CD4-positive, alpha-beta T cell treated with Interleukin-6 at 100 ng/mL for 8 hours (primary cell): ENCODE results near the gene UTS2R.

Source experiments
- DNase-seq: peaks from one replicate; pipeline ENCODE4 v3.0.0-alpha.2; 2020; ENCODE audit warnings: mixed read lengths, low spot score

The UTS2R gene

DNA sequence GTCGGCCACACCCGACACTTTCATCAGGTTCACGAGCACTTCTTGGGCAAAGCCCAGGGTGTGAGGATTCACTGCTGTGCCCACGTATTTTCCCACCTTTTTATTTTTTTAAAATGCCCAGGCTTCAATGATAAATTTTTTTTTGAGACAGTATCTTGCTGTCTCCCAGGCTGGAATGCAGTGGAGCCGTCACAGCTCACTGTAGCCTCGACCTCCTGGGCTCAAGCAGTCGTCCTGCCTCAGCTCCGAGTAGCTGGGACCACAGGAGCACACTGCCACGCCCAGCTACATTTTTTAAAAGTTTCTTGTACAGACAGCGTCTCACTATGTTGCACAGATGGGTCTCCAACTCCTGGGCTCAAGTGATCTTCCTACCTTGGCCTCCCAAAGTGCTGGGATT lies 17.8 kb downstream of the UTS2R start:
- no peak for DNase-seq

DNA sequence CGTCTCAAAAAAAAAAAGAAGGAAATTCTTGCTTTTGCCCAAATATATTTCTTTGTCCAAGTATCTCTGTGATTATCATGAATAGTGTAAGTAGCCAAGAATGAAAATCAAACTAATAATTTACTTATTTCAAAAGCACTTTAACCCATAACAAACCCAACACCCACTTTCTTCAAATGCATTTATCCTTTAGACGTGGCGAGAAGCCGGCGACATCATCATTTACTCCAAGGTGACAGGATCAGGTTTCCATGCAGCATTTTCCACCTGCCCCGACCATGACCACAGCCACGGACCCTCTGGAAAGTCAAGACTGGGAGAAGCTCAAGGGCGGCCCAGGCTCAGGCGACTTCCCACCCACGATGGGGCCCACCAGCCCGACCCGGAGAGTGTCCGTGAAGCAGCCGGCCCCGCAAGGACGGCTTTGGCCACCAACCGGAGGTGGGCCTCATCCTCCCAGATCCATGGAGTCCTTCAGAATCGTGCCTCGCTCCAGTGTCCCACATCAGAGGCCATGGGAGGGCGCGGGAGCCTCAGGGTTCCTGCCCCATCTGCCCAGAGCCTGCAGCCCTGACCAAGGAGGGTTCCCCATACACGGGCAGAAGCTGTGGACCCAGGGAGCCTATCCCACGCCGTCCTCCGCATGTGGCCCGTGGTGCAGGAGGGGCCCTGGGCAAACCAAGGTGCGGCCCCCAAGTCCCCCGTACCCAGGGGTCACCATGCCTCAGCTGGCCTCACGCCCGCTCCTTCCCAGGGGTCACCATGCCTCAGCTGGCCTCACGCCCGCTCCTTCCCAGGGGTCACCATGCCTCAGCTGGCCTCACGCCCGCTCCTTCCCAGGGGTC lies 18.7 kb downstream of the UTS2R start:
- DNase-seq = no peak

DNA sequence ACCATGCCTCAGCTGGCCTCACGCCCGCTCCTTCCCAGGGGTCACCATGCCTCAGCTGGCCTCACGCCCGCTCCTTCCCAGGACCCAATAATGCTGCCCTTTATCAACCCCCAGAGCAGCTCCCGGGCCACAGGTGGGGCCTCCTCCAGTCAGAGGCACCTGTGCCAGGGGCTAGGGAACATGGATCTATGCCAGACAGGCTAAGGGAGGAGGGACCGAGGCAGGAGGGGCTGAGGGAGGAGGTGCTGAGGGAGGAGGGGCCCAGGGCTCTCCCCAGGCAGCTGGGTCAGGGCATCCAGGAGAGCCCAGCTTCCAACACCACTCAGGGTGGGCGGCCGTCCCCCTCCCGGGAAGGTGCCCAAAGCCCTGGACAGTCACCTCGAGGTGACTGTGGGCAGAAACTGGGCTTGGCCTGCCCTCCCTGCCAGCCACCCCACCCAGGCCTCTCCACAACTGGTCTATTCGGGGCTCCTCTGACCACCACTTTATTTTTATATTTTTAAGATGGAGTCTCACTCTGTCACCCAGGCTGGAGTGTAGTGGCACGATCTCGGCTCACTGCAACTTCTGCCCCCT lies 19.4 kb downstream of the UTS2R start:
- no peak for DNase-seq

DNA sequence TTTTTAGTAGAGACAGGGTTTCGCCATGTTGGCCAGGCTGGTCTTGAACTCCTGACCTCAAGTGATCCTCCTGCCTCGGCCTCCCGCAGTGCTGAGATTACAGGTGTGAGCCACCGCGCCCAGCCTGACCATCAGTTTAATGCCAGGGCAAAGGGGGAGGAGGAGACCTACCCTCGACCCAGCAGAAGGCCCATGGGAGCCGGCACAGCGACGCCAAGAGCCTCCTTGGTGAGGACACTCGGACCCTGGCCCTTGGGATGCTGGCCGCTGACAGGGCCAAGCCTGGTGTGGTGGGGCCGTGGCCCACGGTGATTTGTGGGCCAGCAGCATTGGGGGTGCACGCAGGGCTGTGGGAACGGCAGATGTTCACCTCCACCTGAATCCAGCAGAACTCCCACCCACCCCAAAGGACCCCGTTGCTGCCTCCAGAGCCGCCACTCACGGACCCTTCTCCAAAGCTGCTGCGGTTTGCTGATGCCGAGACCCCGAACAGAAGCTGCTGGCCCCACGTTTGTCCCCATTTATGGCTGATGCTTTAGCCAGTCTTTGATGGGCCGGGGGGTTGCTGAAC lies 20.0 kb downstream of the UTS2R start:
- no peak for DNase-seq

DNA sequence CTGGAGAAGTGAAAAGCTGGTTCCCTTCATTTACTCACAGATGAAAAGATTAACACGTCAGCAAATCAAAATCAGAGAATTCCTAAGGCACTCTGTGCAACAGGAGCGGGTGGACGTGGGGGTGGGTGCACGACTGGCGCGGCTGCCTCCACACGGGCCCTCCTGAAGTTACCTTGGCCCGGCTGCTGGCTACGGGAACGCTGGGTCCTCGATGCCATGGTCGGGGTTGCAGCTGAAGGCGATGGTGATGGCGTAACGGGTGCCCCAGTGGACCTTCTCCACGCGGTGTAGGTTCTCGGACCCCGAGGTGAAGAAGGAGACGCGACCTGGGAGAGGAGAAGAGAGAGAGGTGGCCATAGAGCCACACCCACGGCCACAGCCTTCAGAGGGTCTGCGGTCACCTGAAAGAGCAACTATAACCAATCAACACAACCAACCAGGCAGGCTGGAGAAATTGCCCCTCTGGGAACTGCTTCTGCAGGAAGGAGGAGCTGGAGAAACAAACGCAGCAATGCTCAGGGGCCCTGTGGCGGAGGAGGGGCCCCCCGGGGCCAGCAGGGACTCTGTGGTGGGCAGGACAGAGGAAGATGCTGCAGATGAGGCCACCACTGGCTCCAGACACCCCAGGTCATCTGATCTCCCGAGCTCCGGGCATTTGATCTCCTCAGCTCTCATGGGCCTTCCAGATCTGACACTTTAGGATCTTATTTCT lies 20.8 kb downstream of the UTS2R start:
- no peak for DNase-seq

DNA sequence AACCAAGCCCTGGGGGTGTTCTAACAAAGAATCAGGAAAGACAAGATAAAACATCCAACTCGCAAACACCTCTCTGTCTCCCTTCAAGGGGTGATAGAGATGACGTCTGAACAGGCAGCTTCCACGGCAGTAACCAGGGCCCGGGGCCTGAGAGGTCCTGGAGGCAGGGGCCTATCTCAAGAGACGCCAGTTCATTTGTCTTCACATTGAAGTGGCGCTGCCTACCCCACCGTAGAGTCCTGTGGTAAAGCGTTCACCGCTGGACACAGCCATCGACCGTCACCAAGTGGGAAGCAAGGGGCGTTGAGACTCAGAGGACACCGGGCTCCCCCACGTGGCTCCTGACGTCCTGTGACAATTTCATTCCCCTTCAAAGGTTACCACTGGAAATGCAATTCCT lies 21.4 kb downstream of the UTS2R start:
- DNase-seq = no peak

DNA sequence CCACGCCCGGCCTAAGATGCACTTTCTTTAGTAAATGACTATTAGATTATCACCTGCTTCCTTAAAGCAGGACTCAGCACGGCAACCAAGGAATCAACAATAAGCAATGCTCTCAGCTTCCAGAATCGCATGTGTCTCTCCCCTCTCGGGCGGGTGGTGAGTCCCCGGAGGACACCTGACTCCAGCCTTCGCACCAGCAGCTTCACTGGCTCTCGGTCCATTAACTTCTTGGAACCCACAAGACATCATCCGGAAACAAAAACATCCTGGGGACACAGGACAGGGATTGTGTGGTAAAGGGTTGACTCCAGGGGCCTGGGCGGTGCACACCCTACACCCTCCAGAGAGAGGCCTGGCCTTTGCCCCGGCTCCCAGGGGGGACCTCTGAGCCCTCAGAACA lies 22.7 kb downstream of the UTS2R start:
- DNase-seq = no peak

DNA sequence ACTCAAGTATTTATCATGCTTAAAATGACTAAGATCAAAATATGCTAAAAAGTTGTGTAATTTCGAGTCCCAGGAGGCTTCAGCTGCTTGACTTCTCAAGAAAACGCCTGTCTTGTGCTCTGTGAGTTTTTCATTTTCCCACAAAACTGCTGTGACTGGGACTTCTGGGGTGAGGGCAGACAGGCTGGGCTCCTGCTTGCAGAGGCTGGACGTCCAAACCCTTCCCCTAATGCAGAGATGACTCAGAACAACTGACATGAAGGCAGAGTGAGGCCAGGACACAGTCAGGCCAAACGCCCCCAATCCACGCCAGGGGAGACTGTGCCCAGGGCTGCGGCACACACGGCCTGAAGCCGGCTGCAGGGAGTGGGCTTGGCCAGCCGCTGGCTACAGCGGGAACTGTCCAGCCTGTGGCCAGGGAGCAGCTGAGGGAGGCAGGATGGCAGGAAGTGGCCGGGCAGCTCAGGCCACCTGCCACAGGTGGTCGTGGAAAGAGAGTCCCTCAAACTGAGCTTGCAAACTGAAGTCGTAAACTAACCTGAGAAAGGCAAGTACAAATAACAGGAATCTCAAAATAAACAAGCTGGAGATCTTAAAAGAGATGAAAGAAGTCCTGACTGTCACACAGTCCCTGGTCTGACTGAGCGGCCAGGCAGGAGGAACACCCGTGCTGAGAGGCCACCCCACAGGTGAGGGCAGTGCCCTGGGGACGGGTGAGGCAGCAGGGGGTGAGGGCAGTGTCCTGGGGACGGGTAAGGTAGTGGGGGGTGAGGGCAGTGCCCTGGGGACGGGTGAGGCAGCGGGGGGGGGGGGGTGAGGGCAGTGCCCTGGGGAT lies 25.3 kb downstream of the UTS2R start:
- DNase-seq = no peak

DNA sequence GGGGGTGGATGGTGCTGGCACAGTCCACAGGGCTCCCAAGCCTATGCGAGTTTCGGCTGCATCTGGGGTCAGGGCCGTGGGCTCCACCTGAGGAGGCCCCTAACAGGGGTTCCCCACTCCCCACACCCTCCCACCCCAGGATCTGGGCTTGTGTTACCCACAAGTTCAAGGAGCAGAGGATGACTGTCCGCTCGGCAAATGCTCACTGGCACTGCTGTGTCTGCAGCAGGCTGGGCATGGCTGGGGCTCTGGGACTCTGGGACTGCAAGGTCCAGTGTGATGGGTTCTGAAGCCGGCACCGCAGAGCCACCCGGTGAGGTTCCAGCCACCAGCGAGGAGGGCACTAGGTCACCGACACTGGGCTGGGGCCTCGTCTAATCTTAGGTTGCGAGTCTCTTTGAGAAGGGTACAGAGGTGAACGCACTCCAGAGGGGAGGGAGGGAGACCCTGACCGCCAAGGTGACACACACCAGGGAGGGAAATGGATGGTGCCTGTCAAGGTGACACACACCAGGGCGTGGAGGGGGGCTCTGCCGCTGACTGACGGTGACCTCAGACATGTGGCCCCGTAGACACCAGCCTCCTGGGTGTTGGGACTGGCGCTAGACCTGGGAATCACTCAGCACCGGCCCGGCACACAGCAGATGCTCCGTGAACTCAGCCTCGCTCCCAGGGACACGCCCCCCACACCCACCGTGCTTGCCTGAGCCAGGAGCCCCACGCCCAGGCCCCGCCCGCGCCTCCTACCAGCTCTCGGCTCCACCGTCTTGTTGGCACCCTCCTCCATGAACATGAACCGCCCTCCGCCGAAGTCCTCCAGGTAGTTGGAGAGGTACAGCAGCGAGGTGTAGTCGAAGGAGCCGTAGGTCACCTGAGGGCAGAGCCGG lies 26.1 kb downstream of the UTS2R start:
- no peak for DNase-seq

DNA sequence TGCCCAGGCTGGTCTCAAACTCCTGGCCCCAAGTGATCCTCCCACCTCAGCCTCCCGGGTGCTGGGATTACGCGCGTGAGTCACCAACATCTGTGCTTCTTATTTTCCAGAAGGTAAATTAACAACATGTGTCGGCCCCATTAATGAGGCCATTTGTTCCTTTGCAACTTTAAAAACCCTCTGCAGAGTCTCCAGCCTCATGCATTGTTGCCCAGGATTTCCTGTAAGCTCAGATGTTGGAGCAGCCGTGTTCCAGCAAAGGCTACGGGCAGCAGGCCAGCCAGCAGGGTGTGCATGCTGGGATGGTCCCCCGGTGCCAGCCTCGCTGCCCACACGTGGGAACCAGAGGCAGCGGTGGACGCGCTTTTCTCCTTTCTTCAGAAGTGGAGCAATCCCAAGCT lies 27.5 kb downstream of the UTS2R start:
- DNase-seq = no peak

DNA sequence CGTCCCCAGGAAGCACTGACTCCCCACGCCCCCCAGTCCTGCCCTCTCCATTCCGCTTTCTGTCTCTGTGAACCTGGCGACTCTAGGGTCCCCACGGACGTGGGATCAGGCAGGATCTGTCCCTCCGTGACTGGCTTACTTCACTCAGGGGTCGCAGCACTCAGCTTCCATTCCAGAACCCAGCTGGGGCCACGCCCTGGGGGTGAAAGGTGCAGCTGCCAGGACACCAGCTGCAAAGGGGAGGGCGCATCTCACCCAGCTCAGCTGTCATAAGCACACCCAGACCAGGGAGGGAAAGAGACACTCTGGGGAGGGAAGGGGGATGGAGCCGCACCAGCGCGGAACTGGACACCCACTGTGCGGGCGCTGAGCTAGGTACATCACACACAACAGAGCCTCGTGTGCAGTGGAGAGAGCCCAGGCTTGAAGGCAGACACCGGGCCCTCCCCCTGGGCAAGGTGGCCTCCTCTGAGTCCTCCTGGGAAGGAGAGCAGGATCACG lies 28.1 kb downstream of the UTS2R start:
- DNase-seq = no peak

DNA sequence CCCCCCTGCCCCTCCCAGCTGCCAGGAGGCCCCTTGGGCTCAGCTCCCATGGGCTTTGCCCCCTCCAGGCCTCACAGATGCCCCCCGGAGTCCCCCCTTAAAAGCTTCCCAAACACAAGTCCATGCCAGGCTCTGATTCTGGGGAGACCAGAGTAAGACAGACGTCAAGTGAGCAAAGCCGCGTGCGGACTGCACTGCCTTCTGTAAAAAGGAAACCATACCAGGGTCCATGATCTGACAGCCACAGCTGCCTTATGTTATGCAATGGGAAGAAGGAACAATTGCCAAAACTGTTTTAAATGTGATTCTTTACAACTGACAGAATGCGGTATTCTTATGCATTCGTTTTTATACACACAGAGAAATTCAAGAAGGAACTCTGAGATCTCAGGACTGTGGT lies 28.6 kb downstream of the UTS2R start:
- DNase-seq = no peak

DNA sequence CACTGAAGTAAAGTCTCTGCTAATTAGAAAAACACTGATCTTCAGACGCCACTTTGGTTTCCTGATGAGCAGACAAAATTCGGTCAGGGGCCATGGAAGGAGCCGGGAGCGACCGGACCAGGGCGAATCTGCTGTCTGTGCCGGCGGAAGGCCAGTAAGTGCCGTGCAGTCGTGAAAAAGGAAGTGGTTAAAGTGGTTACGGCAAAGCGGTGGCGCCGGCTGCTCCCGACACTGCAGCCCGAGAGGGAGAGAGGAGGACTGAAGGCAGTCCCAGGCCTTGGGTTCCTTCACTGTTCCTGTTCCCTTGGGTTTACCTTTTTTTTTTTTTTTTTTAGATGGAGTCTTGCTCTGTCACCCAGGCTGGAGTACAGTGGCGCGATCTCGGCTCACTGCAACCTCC lies 29.3 kb downstream of the UTS2R start:
- peak; percentile 47 for DNase-seq

DNA sequence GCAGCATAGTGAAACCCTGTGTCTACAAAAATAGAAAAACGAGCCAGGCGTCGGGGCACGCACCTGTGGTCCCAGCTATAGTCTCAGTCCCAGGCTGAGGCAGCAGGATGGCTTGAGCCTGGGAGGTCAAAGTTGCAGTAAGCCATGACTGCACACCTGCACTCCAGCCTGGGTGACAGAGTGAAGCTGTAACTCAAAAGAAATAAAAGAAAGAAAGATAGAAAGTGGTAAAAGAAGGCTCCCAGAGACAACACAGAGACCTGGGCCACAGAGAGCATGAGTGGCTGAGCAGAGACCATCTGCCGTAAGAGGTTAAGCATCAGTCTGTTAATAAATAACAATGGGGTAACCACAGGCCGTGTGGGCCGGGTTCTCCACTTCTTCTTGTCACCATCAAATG lies 31.3 kb downstream of the UTS2R start:
- DNase-seq = no peak

DNA sequence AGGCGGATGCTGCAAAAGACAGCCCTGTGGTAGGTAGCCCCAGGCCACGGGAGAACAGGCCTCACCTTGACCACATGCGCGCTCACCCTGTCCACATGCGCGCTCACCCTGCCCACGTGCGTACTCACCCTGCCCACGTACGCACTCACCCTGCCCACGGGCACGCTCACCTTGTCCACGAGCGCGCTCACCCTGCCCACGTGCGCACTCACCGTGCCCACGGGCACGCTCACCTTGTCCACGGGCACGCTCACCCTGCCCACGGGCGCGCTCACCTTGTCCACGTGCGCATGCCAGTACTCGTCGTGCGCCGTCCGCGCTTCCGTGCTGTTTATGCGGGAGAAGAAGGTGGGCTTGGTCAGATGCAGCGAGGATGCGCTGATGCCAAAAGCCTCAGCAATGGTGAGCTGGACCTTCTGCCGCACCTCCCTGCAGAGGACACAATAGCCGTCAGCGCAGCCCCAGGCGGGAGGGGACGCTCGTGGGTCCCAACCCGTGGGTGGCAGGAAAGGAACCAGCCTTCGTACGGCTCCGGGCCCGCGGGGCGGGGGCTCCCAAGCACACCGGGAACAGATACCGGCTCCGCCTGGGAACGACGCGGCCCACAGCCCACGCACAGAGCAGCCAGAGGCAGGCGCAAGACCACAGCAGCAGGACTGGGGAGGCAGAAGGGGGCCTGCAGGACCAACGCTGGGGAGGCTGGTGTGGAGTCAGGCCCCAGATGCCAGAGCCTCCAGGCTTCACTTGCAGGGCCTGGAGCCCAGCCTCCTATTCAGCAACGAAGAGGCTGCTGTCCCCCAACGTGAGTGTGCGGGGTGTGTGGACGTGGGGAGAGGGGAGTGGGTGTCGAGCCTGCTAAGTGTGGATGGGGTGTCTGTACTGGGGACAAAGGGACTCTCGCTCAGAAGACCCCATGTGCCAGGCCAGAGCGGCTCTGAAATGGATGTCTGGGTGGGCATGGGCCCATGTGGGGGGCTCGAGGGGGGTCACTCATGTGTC lies 32.4 kb downstream of the UTS2R start:
- no peak for DNase-seq

DNA sequence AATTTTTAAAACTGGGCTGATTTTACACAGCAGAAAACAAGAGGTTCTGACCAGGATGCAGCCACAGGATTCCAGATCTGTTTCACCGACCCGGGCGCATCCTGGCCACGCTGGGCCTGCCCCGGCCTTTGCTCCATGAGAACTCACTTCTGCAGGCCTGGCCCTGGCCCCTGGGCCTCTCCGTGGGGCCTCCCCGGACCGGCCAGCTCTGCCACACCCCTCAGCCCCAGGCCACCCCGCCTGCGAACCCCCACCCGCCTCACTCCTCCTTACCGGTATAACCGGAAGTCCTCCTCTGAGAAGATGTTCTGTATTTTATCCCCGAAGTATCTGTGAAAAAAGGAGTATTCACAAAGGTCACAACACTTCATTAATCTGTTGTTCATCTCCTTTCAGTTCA lies 33.5 kb downstream of the UTS2R start:
- DNase-seq = no peak

DNA sequence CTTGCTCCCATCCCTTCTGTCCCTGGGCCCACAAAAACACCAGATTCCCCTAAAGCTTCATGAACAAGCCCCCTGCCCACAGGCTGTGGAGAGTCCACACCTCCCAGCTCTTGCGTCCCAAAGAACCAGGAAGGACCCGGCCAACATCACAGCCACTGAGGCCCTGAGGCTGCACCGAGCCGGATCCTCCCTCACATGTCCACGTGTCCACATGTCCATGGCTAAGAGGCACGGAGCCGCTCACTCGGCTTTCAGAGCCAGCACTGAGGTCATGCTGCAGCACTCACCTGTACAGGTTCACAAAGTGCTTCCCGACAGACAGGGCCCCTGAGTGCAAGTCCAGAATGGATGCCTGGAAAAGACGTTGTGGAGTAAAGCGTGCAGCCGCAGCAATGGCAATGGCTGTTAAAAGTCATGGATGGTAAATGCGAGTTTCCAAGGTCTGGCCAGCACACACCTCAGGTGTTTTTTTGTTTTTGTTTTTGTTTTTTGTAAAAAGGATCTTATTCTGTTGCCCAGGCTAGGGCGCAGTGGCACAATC lies 34.6 kb downstream of the UTS2R start:
- no peak for DNase-seq

DNA sequence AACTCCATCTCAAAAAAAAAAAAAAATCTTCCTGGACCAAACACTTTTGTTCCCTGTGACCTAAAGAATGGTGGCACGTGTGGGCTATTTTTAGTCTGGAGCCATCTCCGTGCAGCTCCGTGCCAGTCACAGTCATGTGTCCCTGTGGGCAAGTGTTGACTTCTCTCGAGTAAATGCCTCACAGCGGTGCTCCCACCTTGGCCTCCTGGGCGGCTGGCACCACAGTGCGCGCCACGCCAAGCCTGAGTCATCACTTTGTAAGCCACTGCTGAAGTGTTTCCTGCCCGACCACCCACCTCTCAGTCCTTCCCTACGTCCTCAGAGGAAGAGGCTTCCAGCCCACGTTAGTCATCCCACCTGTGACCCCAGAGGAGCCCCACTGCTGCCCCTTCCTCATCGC lies 35.7 kb downstream of the UTS2R start:
- no peak for DNase-seq

DNA sequence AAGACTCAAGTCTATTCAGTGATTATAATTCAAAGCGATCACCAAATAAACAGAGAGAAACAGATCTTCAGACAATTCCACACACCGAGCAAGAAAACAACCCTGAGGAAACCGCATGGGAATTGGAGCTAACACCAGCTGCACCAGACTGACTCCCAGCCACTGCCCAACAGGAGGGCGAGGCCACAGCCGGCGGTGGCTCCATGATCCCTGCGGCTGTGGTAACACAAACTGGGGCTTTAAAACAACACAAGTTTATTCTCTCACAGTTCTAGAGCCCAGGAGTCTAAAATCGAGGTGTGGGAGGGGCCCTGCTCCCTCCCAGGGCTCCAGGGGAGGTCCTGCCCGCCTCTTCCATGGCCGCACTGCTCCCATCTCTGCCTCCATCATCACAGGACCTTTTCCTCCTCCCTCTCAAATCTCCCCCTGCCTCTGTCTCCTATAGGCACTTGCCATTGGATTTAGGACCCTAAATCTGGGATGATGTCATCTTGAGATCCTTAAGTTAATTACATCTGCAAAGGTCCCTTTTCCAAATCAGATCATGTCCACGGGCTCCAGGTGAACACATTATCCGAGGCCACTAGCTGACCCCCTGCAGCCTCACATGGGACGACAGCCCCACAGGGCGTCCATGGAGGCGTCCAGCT lies 36.8 kb downstream of the UTS2R start:
- DNase-seq = no peak
